GM19397 (cell line): ENCODE results near the gene DAP.
A peak's percentile ranks its signal among the peaks of the same experiment; 100 is the strongest.

Experiments
- ATAC-seq: cut with Tn5 transposase; IDR thresholded peaks from one replicate; pipeline ENCODE4 v1.9.1; 2021; ENCODE audit warnings: mild to moderate bottlenecking, moderate library complexity; ENCODE audit not compliant: unreplicated experiment

DAP gene

GRCh38 chr5:10695055-10695649 is 65.9 kb downstream of the DAP start:
- no peak for ATAC-seq

GRCh38 chr5:10691826-10692785 is 68.9 kb downstream of the DAP start:
- ATAC-seq: no peak

GRCh38 chr5:10690460-10691440 is 70.3 kb downstream of the DAP start:
- ATAC-seq: no peak

- ATAC-seq: no peak
These were observed 71.5 kb downstream of the DAP start for GRCh38 chr5:10689391-10690081.

- ATAC-seq: no peak
These were observed 72.3 kb downstream of the DAP start for GRCh38 chr5:10688651-10689171.

- ATAC-seq: no peak
These were observed 74.1 kb downstream of the DAP start for GRCh38 chr5:10686890-10687289.

- peak; percentile 66 for ATAC-seq
These were observed 75.9 kb downstream of the DAP start for GRCh38 chr5:10685115-10685521.

- ATAC-seq: peak; percentile 36
These were observed 76.5 kb downstream of the DAP start for GRCh38 chr5:10684303-10685086.

- ATAC-seq: no peak
These were observed 78.1 kb downstream of the DAP start for GRCh38 chr5:10682801-10683525.

GRCh38 chr5:10681731-10682679 is 79.0 kb downstream of the DAP start:
- no peak for ATAC-seq

GRCh38 chr5:10680876-10681481 is 80.1 kb downstream of the DAP start:
- ATAC-seq: no peak

- ATAC-seq: no peak
These were observed 81.6 kb downstream of the DAP start for GRCh38 chr5:10679336-10679988.

- ATAC-seq: no peak
These were observed 82.8 kb downstream of the DAP start for GRCh38 chr5:10678244-10678643.

GRCh38 chr5:10677533-10677932 is 83.5 kb downstream of the DAP start:
- no peak for ATAC-seq

GRCh38 chr5:10676946-10677345 is 84.1 kb downstream of the DAP start:
- ATAC-seq: no peak

- no peak for ATAC-seq
These were observed 84.8 kb downstream of the DAP start for GRCh38 chr5:10676224-10676623.
